Astrocyte (in vitro differentiated cells and primary cell): ENCODE results near the gene POU5F1.

Source experiments
- EZH2 ChIP-seq: IDR thresholded peaks from 2 replicates; pipeline ENCODE4 v1.6.1; 2012; ENCODE audit warnings: mild to moderate bottlenecking, low read length, inconsistent platforms; ENCODE audit not compliant: insufficient read depth
- TF ChIP-seq, protein P1 (sequence below): IDR thresholded peaks from 2 replicates; pipeline ENCODE4 v1.5.1; 2011; ENCODE audit warnings: low read depth, mild to moderate bottlenecking, inconsistent platforms, low read length, moderate library complexity; ENCODE audit not compliant: insufficient read depth

- TF ChIP-seq, protein P1, sequence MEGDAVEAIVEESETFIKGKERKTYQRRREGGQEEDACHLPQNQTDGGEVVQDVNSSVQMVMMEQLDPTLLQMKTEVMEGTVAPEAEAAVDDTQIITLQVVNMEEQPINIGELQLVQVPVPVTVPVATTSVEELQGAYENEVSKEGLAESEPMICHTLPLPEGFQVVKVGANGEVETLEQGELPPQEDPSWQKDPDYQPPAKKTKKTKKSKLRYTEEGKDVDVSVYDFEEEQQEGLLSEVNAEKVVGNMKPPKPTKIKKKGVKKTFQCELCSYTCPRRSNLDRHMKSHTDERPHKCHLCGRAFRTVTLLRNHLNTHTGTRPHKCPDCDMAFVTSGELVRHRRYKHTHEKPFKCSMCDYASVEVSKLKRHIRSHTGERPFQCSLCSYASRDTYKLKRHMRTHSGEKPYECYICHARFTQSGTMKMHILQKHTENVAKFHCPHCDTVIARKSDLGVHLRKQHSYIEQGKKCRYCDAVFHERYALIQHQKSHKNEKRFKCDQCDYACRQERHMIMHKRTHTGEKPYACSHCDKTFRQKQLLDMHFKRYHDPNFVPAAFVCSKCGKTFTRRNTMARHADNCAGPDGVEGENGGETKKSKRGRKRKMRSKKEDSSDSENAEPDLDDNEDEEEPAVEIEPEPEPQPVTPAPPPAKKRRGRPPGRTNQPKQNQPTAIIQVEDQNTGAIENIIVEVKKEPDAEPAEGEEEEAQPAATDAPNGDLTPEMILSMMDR: no peak
- TF ChIP-seq EZH2: no peak
Measured at GRCh38 chr6:31187780-31188194, 17.3 kb upstream of the POU5F1 start.
